Measurements from ENCODE around the gene ADGRV1.

- TF ChIP-seq POLR2A (IDR thresholded peaks at IDR 0.05) (no peak), CTCF (IDR thresholded peaks at IDR 0.05) (no peak)
These were observed 4.9 kb upstream of the ADGRV1 start for GRCh38 chr5:90553711-90554110.
